Immature natural killer cell (primary cell): ENCODE measurements around the gene UNG. TPM values are rescaled to one million over a fixed set of nuclear protein-coding genes. Genes with fewer than 3 reads are reported as not detected.
A peak's percentile ranks its signal among the peaks of the same experiment; 100 is the strongest.
"Not testable (repeated sequence)": the region's sequence is repeated elsewhere in the genome, so short reads cannot be mapped to it uniquely, and the experiment has no call there.

Source experiments
- DNase-seq, 3 donors: peaks; one replicate each; pipeline ENCODE4 v3.0.0; 2022; ENCODE audit warnings: mixed read lengths in 1 of 3
- H3K27ac Mint-ChIP-seq, 6 donors: one replicate each; pipeline ENCODE4 v1.8.0; 2020; ENCODE audit warnings: mixed read lengths in 6 of 6, mild to moderate bottlenecking in 5 of 6, inconsistent platforms in 4 of 6, moderate library complexity in 3 of 6
- H3K27me3 Mint-ChIP-seq, 3 donors: one replicate each; pipeline ENCODE4 v1.8.0; 2020 to 2021; ENCODE audit warnings: low read depth in 3 of 3, mild to moderate bottlenecking in 3 of 3, mixed read lengths in 3 of 3, moderate library complexity in 3 of 3, inconsistent platforms in 1 of 3
- H3K36me3 Mint-ChIP-seq, 3 donors: one replicate each; pipeline ENCODE4 v1.8.0; 2020; ENCODE audit warnings: mixed read lengths in 3 of 3, inconsistent platforms in 2 of 3, mild to moderate bottlenecking in 2 of 3
- H3K4me1 Mint-ChIP-seq, 2 donors: one replicate each; pipeline ENCODE4 v1.8.0; 2020; ENCODE audit warnings: inconsistent platforms in 2 of 2, mild to moderate bottlenecking in 2 of 2, mixed read lengths in 2 of 2, moderate library complexity in 1 of 2
- H3K4me3 Mint-ChIP-seq, 5 donors: one replicate each; pipeline ENCODE4 v1.8.0; 2020; ENCODE audit warnings: mild to moderate bottlenecking in 5 of 5, mixed read lengths in 5 of 5, inconsistent platforms in 3 of 5, moderate library complexity in 3 of 5
- H3K9me3 Mint-ChIP-seq, 6 donors: one replicate each; pipeline ENCODE4 v1.8.0; 2020; ENCODE audit warnings: mild to moderate bottlenecking in 6 of 6, mixed read lengths in 6 of 6, inconsistent platforms in 4 of 6, moderate library complexity in 3 of 6
- polyA plus RNA-seq, 3 donors: library from polyadenylated mRNA; unstranded; fragments of 300-500 nt; fragmentation: Illumina TruSeq; gene quantifications; one replicate each; pipeline ENCODE4 v1.2.3, GENCODE V29; 2021

UNG gene
- polyA plus RNA-seq, 3 donors from 2014 or later, result 30.2 to 42.3 (median 36.2) TPM

GRCh38 chr12:109134186-109134917, 37.0 kb downstream of the UNG start:
- Mint-ChIP-seq H3K36me3 (peaks cover 0 to 3% (median 0%) of the 10 kb centered on the region in 3 donors), H3K27ac (no peak overlapping the region), H3K9me3 (no peaks in the 10 kb centered on the region), H3K4me3 (no peak overlapping the region), H3K27me3 (peaks cover 2 to 12% (median 4%) of the 10 kb centered on the region in 3 donors), H3K4me1 (no peaks in the 10 kb centered on the region)
- DNase-seq, result no peak

DNA sequence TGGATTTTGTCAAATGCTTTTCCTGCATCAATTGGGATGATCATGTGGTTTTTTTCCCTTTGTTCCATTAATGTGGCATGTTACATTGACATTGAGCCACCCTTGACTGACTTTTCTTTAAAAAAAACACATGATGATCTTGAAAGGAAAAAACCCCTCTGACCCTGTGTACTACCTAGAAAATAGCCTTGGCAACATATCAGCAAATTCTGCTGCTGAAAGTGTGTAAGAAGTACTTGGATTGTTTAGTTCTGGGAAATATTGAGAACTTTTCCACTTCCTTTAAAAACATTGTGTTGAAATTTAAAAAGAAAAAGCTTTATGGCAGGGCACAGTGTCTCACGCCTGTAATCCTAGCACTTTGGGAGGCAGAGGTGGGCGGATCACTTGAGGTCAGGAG, 39.7 kb downstream of the UNG start:
- H3K27ac Mint-ChIP-seq, result no peak overlapping the region
- no peak overlapping the region for H3K4me3 Mint-ChIP-seq
- no peaks in the 10 kb centered on the region for H3K36me3 Mint-ChIP-seq
- H3K27me3 Mint-ChIP-seq, result peaks cover 4 to 12% (median 4%) of the 10 kb centered on the region in 3 donors
- H3K9me3 Mint-ChIP-seq, result no peaks in the 10 kb centered on the region
- no peaks in the 10 kb centered on the region for H3K4me1 Mint-ChIP-seq
- no peak for DNase-seq

DNA sequence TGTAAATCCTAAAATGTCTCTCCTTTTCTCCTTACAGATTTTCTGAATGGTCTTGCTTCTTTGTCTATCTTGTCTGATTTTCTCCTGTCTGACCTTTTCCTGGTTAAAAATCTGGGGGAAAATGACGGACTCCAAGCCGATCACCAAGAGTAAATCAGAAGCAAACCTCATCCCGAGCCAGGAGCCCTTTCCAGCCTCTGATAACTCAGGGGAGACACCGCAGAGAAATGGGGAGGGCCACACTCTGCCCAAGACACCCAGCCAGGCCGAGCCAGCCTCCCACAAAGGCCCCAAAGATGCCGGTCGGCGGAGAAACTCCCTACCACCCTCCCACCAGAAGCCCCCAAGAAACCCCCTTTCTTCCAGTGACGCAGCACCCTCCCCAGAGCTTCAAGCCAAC, 42.0 kb downstream of the UNG start:
- H3K4me1 Mint-ChIP-seq, result no peaks in the 10 kb centered on the region
- H3K27ac Mint-ChIP-seq, result no peak overlapping the region
- H3K36me3 Mint-ChIP-seq, result no peaks in the 10 kb centered on the region
- peaks cover 0 to 12% (median 4%) of the 10 kb centered on the region in 3 donors for H3K27me3 Mint-ChIP-seq
- DNase-seq, result no peak
- no peak overlapping the region for H3K4me3 Mint-ChIP-seq
- H3K9me3 Mint-ChIP-seq, result no peaks in the 10 kb centered on the region

DNA sequence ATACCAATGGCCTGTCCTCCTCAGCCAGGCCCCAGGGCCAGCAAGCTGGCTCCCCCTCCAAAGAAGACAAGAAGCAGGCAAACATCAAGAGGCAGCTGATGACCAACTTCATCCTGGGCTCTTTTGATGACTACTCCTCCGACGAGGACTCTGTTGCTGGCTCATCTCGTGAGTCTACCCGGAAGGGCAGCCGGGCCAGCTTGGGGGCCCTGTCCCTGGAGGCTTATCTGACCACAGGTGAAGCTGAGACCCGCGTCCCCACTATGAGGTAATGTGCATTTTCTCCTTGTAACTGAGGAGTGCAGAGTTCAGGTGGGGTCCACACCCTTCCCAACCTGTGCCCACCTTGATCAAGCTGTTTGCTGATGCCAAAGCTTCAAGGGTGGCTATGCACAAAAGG, 42.4 kb downstream of the UNG start:
- Mint-ChIP-seq H3K4me3 (no peak overlapping the region), H3K4me1 (no peaks in the 10 kb centered on the region), H3K27me3 (peaks cover 0 to 12% (median 4%) of the 10 kb centered on the region in 3 donors), H3K27ac (no peak overlapping the region), H3K9me3 (no peaks in the 10 kb centered on the region), H3K36me3 (no peaks in the 10 kb centered on the region)
- no peak for DNase-seq

- Mint-ChIP-seq H3K4me1 (no peaks in the 10 kb centered on the region), H3K27me3 (peaks cover 0 to 10% (median 4%) of the 10 kb centered on the region in 3 donors), H3K9me3 (no peaks in the 10 kb centered on the region), H3K36me3 (no peaks in the 10 kb centered on the region), H3K4me3 (no peak overlapping the region), H3K27ac (no peak overlapping the region)
- DNase-seq, result no peak
Measured at GRCh38 chr12:109140560-109140959, 43.2 kb downstream of the UNG start.

DNA sequence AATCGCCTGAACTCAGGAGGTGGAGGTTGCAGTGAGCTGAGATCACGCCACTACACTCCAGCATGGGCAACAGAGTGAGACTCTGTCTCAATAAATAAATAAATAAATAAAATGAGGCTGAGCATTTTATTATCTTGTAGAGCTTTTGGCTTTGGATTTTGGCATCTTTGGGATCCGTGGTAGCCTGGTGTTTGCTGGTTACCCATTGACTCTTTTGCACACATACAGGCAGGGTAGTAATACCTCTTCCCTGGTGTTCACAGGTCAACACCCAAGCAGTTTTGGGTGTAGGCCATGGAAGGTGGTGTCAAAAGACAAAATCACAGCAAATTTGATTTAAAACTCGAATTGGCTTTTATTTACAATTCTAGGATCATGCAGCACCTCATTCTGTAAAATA, 46.8 kb downstream of the UNG start:
- H3K9me3 Mint-ChIP-seq, result no peaks in the 10 kb centered on the region
- no peak overlapping the region for H3K4me3 Mint-ChIP-seq
- no peak for DNase-seq
- no peaks in the 10 kb centered on the region for H3K36me3 Mint-ChIP-seq
- H3K27me3 Mint-ChIP-seq, result peaks cover 0 to 2% (median 0%) of the 10 kb centered on the region in 3 donors
- no peak overlapping the region for H3K27ac Mint-ChIP-seq
- no peaks in the 10 kb centered on the region for H3K4me1 Mint-ChIP-seq

- not testable (repeated sequence) for H3K27ac Mint-ChIP-seq, H3K4me3 Mint-ChIP-seq, H3K4me1 Mint-ChIP-seq, DNase-seq, H3K36me3 Mint-ChIP-seq, H3K27me3 Mint-ChIP-seq, H3K9me3 Mint-ChIP-seq
Measured at GRCh38 chr12:109147126-109147525, 49.7 kb downstream of the UNG start.

DNA sequence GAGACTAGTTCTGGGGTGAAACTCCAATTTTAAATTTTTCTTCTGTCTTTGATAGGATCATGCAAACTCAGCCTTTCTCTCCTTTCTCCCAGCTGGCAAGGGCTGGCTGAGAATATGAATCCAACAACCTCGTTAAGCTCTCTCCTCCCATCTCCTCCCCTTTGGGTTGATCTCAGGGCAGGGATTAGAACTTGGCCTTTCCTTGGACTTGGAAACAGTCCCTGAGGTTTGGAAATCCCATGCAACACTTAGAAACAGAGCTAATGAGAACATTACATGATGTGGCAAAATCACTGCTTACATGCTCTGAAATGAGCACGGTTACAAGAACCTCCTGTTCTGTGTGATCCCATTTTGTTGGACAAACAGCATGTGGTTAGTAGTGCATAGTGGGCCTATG, 50.6 kb downstream of the UNG start:
- Mint-ChIP-seq H3K4me1 (no peaks in the 10 kb centered on the region), H3K4me3 (no peak overlapping the region), H3K27me3 (no peaks in the 10 kb centered on the region), H3K9me3 (no peaks in the 10 kb centered on the region), H3K27ac (no peak overlapping the region), H3K36me3 (no peaks in the 10 kb centered on the region)
- DNase-seq, result no peak

DNA sequence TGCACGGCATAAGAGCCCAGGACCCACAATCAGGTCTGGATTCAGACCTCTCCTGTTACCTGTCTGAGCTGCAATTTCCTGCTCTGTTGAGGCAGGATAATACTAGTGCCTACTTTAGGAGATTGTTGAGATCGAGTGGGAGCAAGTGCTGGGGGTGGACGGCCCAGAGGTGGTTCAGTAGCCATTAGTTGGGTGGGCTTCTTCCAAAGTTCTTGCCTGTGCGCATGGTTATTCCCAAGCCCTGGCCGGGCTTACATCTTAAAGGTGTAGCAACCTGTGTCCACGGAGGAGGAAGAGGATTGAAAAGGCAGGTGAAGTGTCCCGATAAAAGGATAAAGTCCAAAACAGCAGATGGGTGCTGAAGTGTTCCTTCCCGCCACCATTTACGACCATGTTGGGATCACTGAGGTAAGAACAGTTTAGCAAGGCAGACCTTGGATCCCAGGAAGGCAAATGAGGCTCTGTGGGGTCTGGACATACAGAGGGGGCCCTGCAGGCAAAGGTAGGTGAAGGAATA, 52.8 kb downstream of the UNG start:
- no peak overlapping the region for H3K4me3 Mint-ChIP-seq
- no peaks in the 10 kb centered on the region for H3K9me3 Mint-ChIP-seq
- H3K27me3 Mint-ChIP-seq, result no peaks in the 10 kb centered on the region
- peaks cover 12 to 15% of the 10 kb centered on the region in 2 donors for H3K4me1 Mint-ChIP-seq
- H3K27ac Mint-ChIP-seq, result no peak overlapping the region
- H3K36me3 Mint-ChIP-seq, result no peaks in the 10 kb centered on the region
- DNase-seq, result no peak

- no peak for DNase-seq
- Mint-ChIP-seq H3K27ac (no peak overlapping the region), H3K4me1 (peaks cover 16 to 20% of the 10 kb centered on the region in 2 donors), H3K27me3 (no peaks in the 10 kb centered on the region), H3K36me3 (no peaks in the 10 kb centered on the region), H3K4me3 (no peak overlapping the region), H3K9me3 (no peaks in the 10 kb centered on the region)
Measured at GRCh38 chr12:109151457-109151856, 54.1 kb downstream of the UNG start.

GRCh38 chr12:109153821-109154441, 56.5 kb downstream of the UNG start:
- no peaks in the 10 kb centered on the region for H3K36me3 Mint-ChIP-seq
- H3K27ac Mint-ChIP-seq, result peak overlapping the region in 2 of 6 donors; percentile 52 to 71
- peaks cover 16 to 20% of the 10 kb centered on the region in 2 donors for H3K4me1 Mint-ChIP-seq
- no peak for DNase-seq
- H3K9me3 Mint-ChIP-seq, result no peaks in the 10 kb centered on the region
- peak overlapping the region; percentile 85 to 93 (median 87) for H3K4me3 Mint-ChIP-seq
- peaks cover 0 to 2% (median 0%) of the 10 kb centered on the region in 3 donors for H3K27me3 Mint-ChIP-seq

GRCh38 chr12:109154451-109155438, 57.3 kb downstream of the UNG start:
- H3K9me3 Mint-ChIP-seq, result no peaks in the 10 kb centered on the region
- peak; percentile 62 to 74 (median 64) for DNase-seq
- peak overlapping the region; percentile 86 to 93 (median 87) for H3K4me3 Mint-ChIP-seq
- H3K36me3 Mint-ChIP-seq, result no peaks in the 10 kb centered on the region
- H3K27me3 Mint-ChIP-seq, result peaks cover 0 to 2% (median 0%) of the 10 kb centered on the region in 3 donors
- peaks cover 16 to 20% of the 10 kb centered on the region in 2 donors for H3K4me1 Mint-ChIP-seq
- H3K27ac Mint-ChIP-seq, result peak overlapping the region; percentile 39 to 87 (median 61)

GRCh38 chr12:109156036-109156435, 58.6 kb downstream of the UNG start:
- peaks cover 0 to 3% (median 0%) of the 10 kb centered on the region in 3 donors for H3K27me3 Mint-ChIP-seq
- peak overlapping the region in 4 of 5 donors; percentile 21 to 93 (median 58) for H3K4me3 Mint-ChIP-seq
- H3K9me3 Mint-ChIP-seq, result no peaks in the 10 kb centered on the region
- H3K36me3 Mint-ChIP-seq, result no peaks in the 10 kb centered on the region
- peaks cover 16 to 20% of the 10 kb centered on the region in 2 donors for H3K4me1 Mint-ChIP-seq
- no peak for DNase-seq
- no peak overlapping the region for H3K27ac Mint-ChIP-seq
